Liver (tissue), 9 donors: ENCODE measurements around the gene NEURL1. TPM values are rescaled to one million over a fixed set of nuclear protein-coding genes. Genes with fewer than 3 reads are reported as not detected.

Source experiments
- DNase-seq: peaks from one replicate; pipeline ENCODE4 v3.0.0-alpha.2; 2017; ENCODE audit warnings: low spot score
- H3K27ac ChIP-seq, 2 donors: one replicate each; pipeline ENCODE4 v1.7.0; 2013; ENCODE audit warnings: inconsistent platforms in 2 of 2, low read length in 2 of 2, control low read depth in 1 of 2, low read depth in 1 of 2, mild to moderate bottlenecking in 1 of 2
- H3K27me3 ChIP-seq, 4 donors: one replicate each; pipeline versions ENCODE4 v1.6.1 to v1.7.0; 2013; ENCODE audit warnings: low read length in 3 of 4, inconsistent platforms in 1 of 4, mild to moderate bottlenecking in 1 of 4, moderate library complexity in 1 of 4; ENCODE audit not compliant: control insufficient read depth in 4 of 4, insufficient read depth in 4 of 4
- H3K36me3 ChIP-seq, 4 donors: one replicate each; pipeline versions ENCODE4 v1.6.1 to v1.7.0; 2013; ENCODE audit warnings: low read length in 3 of 4, mild to moderate bottlenecking in 3 of 4, low read depth in 1 of 4, moderate library complexity in 1 of 4; ENCODE audit not compliant: control insufficient read depth in 4 of 4, insufficient read depth in 3 of 4
- H3K4me1 ChIP-seq, 4 donors: one replicate each; pipeline versions ENCODE4 v1.6.1 to v1.7.0; 2013; ENCODE audit warnings: low read length in 3 of 4, mild to moderate bottlenecking in 3 of 4, moderate library complexity in 1 of 4; ENCODE audit not compliant: control insufficient read depth in 4 of 4, insufficient read depth in 4 of 4
- H3K4me3 ChIP-seq, 3 donors: one replicate each; pipeline versions ENCODE4 v1.6.1 to v1.7.0; 2013; ENCODE audit warnings: low read length in 3 of 3, control low read depth in 1 of 3, low read depth in 1 of 3, mild to moderate bottlenecking in 1 of 3
- H3K9ac ChIP-seq, 2 donors: one replicate each; pipeline ENCODE4 v1.7.0; 2013; ENCODE audit warnings: low read length in 2 of 2, mild to moderate bottlenecking in 2 of 2, moderate library complexity in 2 of 2, control low read depth in 1 of 2, low read depth in 1 of 2
- H3K9me3 ChIP-seq, 4 donors: one replicate each; pipeline versions ENCODE4 v1.6.1 to v1.7.0; 2013; ENCODE audit warnings: low read length in 3 of 4; ENCODE audit not compliant: control insufficient read depth in 4 of 4
- EGR1 ChIP-seq, 2 donors: IDR thresholded peaks; 2 replicates each; pipeline ENCODE4 v1.6.1; 2016 to 2018; ENCODE audit warnings: antibody characterized with exemption in 2 of 2, low read depth in 2 of 2
- FOXA1 ChIP-seq: IDR thresholded peaks from 2 replicates; pipeline ENCODE4 v1.6.1; 2016; ENCODE audit warnings: antibody characterized with exemption
- FOXA2 ChIP-seq: IDR thresholded peaks from 2 replicates; pipeline ENCODE4 v1.6.1; 2016; ENCODE audit warnings: antibody characterized with exemption
- GABPA ChIP-seq, 2 donors: IDR thresholded peaks in 1 of 2; conservative IDR thresholded peaks in 1 of 2; 2 replicates each; pipeline ENCODE4 v1.6.1; 2016; ENCODE audit warnings: antibody characterized with exemption in 2 of 2, mild to moderate bottlenecking in 1 of 2, moderate library complexity in 1 of 2
- HNF4A ChIP-seq, 2 donors: conservative IDR thresholded peaks; 2 replicates each; pipeline ENCODE4 v1.6.1; 2016; ENCODE audit warnings: antibody characterized with exemption in 2 of 2, mild to moderate bottlenecking in 2 of 2
- HNF4G ChIP-seq: IDR thresholded peaks from 2 replicates; pipeline ENCODE4 v1.6.1; 2016; ENCODE audit warnings: antibody characterized with exemption
- JUND ChIP-seq, 2 donors: IDR thresholded peaks; 2 replicates each; pipeline ENCODE4 v1.6.1; 2016; ENCODE audit warnings: antibody characterized with exemption in 2 of 2
- NR2F2 ChIP-seq: IDR thresholded peaks from 2 replicates; pipeline ENCODE4 v1.6.1; 2016; ENCODE audit warnings: antibody characterized with exemption
- RAD21 ChIP-seq, 2 donors: IDR thresholded peaks; 2 replicates each; pipeline ENCODE4 v1.6.1; 2016; ENCODE audit warnings: antibody characterized with exemption in 2 of 2, mild to moderate bottlenecking in 2 of 2
- RXRA ChIP-seq, 2 donors: IDR thresholded peaks; 2 replicates each; pipeline ENCODE4 v1.6.1; 2017 to 2018; ENCODE audit warnings: antibody characterized with exemption in 2 of 2, mild to moderate bottlenecking in 1 of 2
- SP1 ChIP-seq: IDR thresholded peaks from 2 replicates; pipeline ENCODE4 v1.6.1; 2018; ENCODE audit warnings: antibody characterized with exemption, mild to moderate bottlenecking
- TAF1 ChIP-seq: conservative IDR thresholded peaks from 2 replicates; pipeline ENCODE4 v1.6.1; 2016; ENCODE audit warnings: antibody characterized with exemption, mild to moderate bottlenecking
- YY1 ChIP-seq: IDR thresholded peaks from 2 replicates; pipeline ENCODE4 v1.6.1; 2016; ENCODE audit warnings: antibody characterized with exemption, mild to moderate bottlenecking
- ZBTB33 ChIP-seq: IDR thresholded peaks from 2 replicates; pipeline ENCODE4 v1.6.1; 2016; ENCODE audit warnings: antibody characterized with exemption
- WGBS: extraction: QIAGEN DNeasy Blood & Tissue Kit; methylation state at CpG from one replicate; pipeline ENCODE4 v1.1.7; 2013; 5-methylcytosine and 5-hydroxymethylcytosine counted together
- polyA plus RNA-seq, 2 donors: library from polyadenylated mRNA; stranded (reverse) in 1 of 2; unstranded in 1 of 2; fragments of 200-250 nt in 1 of 2; fragments of >200 nt in 1 of 2; fragmentation: Nextera tagmentation in 1 of 2; extraction: Ambion mirVana in 1 of 2; gene quantifications; one replicate each; pipeline versions ENCODE4 v1.2.1 to v1.2.3, GENCODE V29; 2013 to 2015
- total RNA-seq, 2 donors: library from RNA; depleted of rRNA; stranded (reverse); fragments of >200 nt; gene quantifications; one replicate each; pipeline ENCODE4 v1.2.3, GENCODE V29; 2014
- TF ChIP-seq, protein P1 (sequence below): IDR thresholded peaks from 2 replicates; pipeline ENCODE4 v1.6.1; 2016; ENCODE audit warnings: antibody characterized with exemption
- TF ChIP-seq, protein P2 (sequence below): IDR thresholded peaks from 2 replicates; pipeline ENCODE4 v1.6.1; 2016; ENCODE audit warnings: antibody characterized with exemption
- TF ChIP-seq, protein P3 (sequence below): fragments of 150-350 bp; IDR thresholded peaks from 2 replicates; pipeline ENCODE4 v1.5.1; 2017; ENCODE audit warnings: improper control_type of control experiment, low read depth, low read length; ENCODE audit not compliant: missing input control
- TF ChIP-seq, protein P4 (sequence below): IDR thresholded peaks from 2 replicates; pipeline ENCODE4 v1.6.1; 2016; ENCODE audit warnings: antibody characterized with exemption, mild to moderate bottlenecking
- donor health status: healthy.
- donor health status: healthy.
- donor health status: healthy.
- donor health status: healthy.
- donor health status: healthy.

Gene NEURL1
- total and polyA plus RNA-seq, 4 donors: 0.11 to 3.9 (median 0.74) TPM

DNA sequence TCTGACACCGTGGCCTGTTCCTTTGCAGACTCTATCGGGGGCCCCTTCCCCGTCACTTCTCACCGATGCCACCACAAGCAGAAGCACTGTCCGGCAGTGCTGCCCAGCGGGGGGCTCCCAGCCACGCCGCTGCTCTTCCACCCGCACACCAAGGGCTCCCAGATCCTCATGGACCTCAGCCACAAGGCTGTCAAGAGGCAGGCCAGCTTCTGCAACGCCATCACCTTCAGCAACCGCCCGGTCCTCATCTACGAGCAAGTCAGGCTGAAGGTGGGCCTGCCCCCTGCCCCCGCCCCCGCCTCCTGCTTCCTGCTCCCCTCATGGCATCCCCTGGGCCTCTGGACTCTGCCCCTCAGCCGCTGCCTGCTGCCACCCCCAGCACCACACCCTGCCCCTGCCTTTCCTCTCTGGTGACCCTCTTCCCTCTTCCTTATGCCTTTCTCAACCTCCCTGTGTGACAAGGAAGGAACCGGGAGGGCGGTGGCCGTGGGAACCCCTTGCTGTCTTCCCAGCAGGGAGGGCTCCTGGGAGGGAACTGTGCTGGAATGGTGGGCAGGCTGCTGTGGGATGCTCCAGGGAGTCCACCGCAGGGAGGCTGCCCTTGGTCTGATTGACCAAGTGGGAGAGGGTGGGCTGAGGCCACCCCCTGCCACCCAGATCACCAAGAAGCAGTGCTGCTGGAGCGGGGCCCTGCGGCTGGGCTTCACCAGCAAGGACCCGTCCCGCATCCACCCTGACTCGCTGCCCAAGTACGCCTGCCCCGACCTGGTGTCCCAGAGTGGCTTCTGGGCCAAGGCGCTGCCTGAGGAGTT lies 77.5 kb downstream of the NEURL1 start:
- Histone ChIP-seq H3K9me3 (no peaks in the 10 kb centered on the region), H3K36me3 (no peaks in the 10 kb centered on the region), H3K4me1 (peaks cover 0 to under 1% (median 0%) of the 10 kb centered on the region in 4 donors), H3K27me3 (no peaks in the 10 kb centered on the region), H3K27ac (no peak overlapping the region), H3K9ac (no peak overlapping the region), H3K4me3 (no peak overlapping the region)
- TF ChIP-seq SP1: no peak
- no peak for TF ChIP-seq HNF4G
- TF ChIP-seq GABPA (IDR thresholded peaks at IDR 0.05 in 1 of 2, conservative IDR thresholded peaks at IDR 0.05 in 1 of 2): no peak
- no peak for TF ChIP-seq JUND (IDR thresholded peaks at IDR 0.05)
- TF ChIP-seq RXRA (IDR thresholded peaks at IDR 0.05): no peak
- DNase-seq: no peak
- WGBS: 93% methylated on average over 28 of the region's 28 CpGs

DNA sequence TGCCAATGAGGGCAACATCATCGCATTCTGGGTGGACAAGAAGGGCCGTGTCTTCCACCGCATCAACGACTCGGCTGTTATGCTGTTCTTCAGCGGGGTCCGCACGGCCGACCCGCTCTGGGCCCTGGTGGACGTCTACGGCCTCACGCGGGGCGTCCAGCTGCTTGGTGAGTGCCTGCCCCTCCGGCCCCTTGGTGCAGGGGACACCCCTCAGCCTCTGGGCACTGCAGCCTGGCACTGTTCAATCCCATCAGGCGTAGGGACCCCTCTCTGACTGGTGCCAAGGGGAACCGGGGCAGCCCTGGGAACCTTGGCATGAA lies 78.1 kb downstream of the NEURL1 start:
- DNase-seq: no peak
- Histone ChIP-seq H3K4me3 (no peak overlapping the region), H3K27me3 (no peaks in the 10 kb centered on the region), H3K9ac (no peak overlapping the region), H3K36me3 (no peaks in the 10 kb centered on the region), H3K4me1 (peaks cover 2 to 6% (median 3%) of the 10 kb centered on the region in 4 donors), H3K9me3 (no peaks in the 10 kb centered on the region), H3K27ac (no peak overlapping the region)
- no peak for TF ChIP-seq FOXA2
- TF ChIP-seq, protein P1, sequence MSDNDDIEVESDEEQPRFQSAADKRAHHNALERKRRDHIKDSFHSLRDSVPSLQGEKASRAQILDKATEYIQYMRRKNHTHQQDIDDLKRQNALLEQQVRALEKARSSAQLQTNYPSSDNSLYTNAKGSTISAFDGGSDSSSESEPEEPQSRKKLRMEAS: no peak
- no peak for TF ChIP-seq NR2F2
- TF ChIP-seq HNF4G: no peak
- 96% methylated on average over 18 of the region's 18 CpGs for WGBS

GRCh38 chr10:103572347-103573204 lies 79.1 kb downstream of the NEURL1 start:
- WGBS: 94% methylated on average over 10 of the region's 10 CpGs
- Histone ChIP-seq H3K27ac (no peak overlapping the region), H3K36me3 (no peaks in the 10 kb centered on the region), H3K9me3 (no peaks in the 10 kb centered on the region), H3K27me3 (no peaks in the 10 kb centered on the region), H3K4me1 (peaks cover 2 to 16% (median 10%) of the 10 kb centered on the region in 4 donors), H3K9ac (no peak overlapping the region), H3K4me3 (no peak overlapping the region)
- DNase-seq: no peak
- TF ChIP-seq, protein P1: no peak
- no peak for TF ChIP-seq HNF4G
- no peak for TF ChIP-seq ZBTB33
- no peak for TF ChIP-seq NR2F2
- TF ChIP-seq RAD21 (IDR thresholded peaks at IDR 0.05): no peak
- no peak for TF ChIP-seq GABPA (IDR thresholded peaks at IDR 0.05 in 1 of 2, conservative IDR thresholded peaks at IDR 0.05 in 1 of 2)
- TF ChIP-seq SP1: no peak
- TF ChIP-seq EGR1 (IDR thresholded peaks at IDR 0.05; ENCODE audit: low read depth in 2 of 2): no peak
- TF ChIP-seq, protein P2, sequence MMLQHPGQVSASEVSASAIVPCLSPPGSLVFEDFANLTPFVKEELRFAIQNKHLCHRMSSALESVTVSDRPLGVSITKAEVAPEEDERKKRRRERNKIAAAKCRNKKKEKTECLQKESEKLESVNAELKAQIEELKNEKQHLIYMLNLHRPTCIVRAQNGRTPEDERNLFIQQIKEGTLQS: no peak
- TF ChIP-seq FOXA1: no peak
- TF ChIP-seq, protein P3, sequence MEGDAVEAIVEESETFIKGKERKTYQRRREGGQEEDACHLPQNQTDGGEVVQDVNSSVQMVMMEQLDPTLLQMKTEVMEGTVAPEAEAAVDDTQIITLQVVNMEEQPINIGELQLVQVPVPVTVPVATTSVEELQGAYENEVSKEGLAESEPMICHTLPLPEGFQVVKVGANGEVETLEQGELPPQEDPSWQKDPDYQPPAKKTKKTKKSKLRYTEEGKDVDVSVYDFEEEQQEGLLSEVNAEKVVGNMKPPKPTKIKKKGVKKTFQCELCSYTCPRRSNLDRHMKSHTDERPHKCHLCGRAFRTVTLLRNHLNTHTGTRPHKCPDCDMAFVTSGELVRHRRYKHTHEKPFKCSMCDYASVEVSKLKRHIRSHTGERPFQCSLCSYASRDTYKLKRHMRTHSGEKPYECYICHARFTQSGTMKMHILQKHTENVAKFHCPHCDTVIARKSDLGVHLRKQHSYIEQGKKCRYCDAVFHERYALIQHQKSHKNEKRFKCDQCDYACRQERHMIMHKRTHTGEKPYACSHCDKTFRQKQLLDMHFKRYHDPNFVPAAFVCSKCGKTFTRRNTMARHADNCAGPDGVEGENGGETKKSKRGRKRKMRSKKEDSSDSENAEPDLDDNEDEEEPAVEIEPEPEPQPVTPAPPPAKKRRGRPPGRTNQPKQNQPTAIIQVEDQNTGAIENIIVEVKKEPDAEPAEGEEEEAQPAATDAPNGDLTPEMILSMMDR: no peak
- no peak for TF ChIP-seq HNF4A (conservative IDR thresholded peaks at IDR 0.05)
- no peak for TF ChIP-seq JUND (IDR thresholded peaks at IDR 0.05)
- TF ChIP-seq, protein P4, sequence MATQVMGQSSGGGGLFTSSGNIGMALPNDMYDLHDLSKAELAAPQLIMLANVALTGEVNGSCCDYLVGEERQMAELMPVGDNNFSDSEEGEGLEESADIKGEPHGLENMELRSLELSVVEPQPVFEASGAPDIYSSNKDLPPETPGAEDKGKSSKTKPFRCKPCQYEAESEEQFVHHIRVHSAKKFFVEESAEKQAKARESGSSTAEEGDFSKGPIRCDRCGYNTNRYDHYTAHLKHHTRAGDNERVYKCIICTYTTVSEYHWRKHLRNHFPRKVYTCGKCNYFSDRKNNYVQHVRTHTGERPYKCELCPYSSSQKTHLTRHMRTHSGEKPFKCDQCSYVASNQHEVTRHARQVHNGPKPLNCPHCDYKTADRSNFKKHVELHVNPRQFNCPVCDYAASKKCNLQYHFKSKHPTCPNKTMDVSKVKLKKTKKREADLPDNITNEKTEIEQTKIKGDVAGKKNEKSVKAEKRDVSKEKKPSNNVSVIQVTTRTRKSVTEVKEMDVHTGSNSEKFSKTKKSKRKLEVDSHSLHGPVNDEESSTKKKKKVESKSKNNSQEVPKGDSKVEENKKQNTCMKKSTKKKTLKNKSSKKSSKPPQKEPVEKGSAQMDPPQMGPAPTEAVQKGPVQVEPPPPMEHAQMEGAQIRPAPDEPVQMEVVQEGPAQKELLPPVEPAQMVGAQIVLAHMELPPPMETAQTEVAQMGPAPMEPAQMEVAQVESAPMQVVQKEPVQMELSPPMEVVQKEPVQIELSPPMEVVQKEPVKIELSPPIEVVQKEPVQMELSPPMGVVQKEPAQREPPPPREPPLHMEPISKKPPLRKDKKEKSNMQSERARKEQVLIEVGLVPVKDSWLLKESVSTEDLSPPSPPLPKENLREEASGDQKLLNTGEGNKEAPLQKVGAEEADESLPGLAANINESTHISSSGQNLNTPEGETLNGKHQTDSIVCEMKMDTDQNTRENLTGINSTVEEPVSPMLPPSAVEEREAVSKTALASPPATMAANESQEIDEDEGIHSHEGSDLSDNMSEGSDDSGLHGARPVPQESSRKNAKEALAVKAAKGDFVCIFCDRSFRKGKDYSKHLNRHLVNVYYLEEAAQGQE: no peak
- no peak for TF ChIP-seq FOXA2
- TF ChIP-seq RXRA (IDR thresholded peaks at IDR 0.05): no peak
- TF ChIP-seq YY1: no peak
- TF ChIP-seq TAF1: no peak
